A673 (cell line): ENCODE measurements around the gene VPS50.

Experiments used
- EZH2 ChIP-seq: fragments of 200-600 bp; sonication (generic); IDR thresholded peaks from 2 replicates; pipeline ENCODE4 v1.6.1; 2017; ENCODE audit warnings: borderline replicate concordance, low read depth, mild to moderate bottlenecking, mixed read lengths, antibody characterized with exemption, low read length; ENCODE audit not compliant: poor library complexity, severe bottlenecking
- TF ChIP-seq, protein P1 (sequence below): fragments of 300-800, 200-600 bp; sonication (generic); conservative IDR thresholded peaks from 2 replicates; pipeline ENCODE4 v1.5.1; 2017; ENCODE audit warnings: low read depth, mild to moderate bottlenecking, antibody characterized with exemption, low read length, moderate library complexity, mixed read lengths

DNA sequence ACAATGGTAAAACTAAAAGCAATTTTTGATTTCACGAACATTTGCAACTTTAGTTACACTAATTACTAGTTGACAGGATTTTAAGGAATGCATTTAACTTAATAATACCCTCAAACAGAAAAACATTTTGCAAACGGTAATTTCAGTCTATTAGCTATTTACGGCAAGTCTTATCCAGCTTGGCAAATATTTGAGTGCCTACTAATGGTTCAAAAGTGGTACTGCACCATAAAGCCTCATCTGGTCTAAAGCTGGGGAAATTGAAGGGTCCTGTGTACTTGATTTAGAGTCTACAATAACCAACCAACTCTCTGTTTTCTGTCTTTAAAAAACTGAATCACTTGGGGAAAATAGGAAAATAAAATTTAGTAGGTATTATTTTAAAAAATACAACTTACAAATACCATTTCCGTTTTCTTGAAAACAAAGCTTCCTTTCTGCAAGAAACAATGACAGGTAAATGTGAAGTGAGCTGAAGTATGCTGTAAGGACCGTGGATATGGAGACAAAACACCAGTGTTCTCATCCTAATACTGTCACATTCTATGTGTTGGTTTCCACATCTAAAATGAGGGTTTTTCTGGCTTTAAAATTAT is 142.3 kb downstream of the VPS50 start:
- TF ChIP-seq, protein P1, sequence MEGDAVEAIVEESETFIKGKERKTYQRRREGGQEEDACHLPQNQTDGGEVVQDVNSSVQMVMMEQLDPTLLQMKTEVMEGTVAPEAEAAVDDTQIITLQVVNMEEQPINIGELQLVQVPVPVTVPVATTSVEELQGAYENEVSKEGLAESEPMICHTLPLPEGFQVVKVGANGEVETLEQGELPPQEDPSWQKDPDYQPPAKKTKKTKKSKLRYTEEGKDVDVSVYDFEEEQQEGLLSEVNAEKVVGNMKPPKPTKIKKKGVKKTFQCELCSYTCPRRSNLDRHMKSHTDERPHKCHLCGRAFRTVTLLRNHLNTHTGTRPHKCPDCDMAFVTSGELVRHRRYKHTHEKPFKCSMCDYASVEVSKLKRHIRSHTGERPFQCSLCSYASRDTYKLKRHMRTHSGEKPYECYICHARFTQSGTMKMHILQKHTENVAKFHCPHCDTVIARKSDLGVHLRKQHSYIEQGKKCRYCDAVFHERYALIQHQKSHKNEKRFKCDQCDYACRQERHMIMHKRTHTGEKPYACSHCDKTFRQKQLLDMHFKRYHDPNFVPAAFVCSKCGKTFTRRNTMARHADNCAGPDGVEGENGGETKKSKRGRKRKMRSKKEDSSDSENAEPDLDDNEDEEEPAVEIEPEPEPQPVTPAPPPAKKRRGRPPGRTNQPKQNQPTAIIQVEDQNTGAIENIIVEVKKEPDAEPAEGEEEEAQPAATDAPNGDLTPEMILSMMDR = peak; percentile 76
- no peak for TF ChIP-seq EZH2
